ENCODE data around the gene NR1H4.

Gene NR1H4

DNA sequence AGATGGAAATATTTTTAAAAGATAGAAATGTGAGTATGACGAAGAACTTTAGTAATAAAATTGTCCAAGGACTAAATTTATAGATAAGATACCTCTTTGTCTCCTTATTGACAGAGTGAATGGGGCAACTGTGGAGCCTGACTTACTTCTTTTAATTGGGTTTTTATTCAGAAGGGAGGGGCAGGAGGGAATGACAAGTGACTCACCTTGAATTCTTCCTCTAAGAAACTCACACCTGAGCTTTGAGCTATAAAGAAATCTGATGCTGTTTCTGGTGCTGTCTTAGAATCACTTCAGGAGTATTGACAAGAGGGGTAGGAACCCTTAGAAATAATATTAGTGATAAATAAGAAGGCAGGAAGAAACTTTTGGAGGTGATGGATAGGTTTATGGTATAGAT is 951 bp downstream of the NR1H4 start:
- ChIA-PET POLR2A (no interaction called here), CTCF (interaction anchor here (1.0 kb wide), 1 partner anchor 15 kb away, joined by 3 read pairs; no protein-coding TSS in a partner anchor)
- no peak for DNase-seq (ENCODE audit: extremely low spot score)
- TF ChIP-seq, protein P1, sequence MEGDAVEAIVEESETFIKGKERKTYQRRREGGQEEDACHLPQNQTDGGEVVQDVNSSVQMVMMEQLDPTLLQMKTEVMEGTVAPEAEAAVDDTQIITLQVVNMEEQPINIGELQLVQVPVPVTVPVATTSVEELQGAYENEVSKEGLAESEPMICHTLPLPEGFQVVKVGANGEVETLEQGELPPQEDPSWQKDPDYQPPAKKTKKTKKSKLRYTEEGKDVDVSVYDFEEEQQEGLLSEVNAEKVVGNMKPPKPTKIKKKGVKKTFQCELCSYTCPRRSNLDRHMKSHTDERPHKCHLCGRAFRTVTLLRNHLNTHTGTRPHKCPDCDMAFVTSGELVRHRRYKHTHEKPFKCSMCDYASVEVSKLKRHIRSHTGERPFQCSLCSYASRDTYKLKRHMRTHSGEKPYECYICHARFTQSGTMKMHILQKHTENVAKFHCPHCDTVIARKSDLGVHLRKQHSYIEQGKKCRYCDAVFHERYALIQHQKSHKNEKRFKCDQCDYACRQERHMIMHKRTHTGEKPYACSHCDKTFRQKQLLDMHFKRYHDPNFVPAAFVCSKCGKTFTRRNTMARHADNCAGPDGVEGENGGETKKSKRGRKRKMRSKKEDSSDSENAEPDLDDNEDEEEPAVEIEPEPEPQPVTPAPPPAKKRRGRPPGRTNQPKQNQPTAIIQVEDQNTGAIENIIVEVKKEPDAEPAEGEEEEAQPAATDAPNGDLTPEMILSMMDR (IDR thresholded peaks at IDR 0.05; ENCODE audit: control extremely low read depth, extremely low read depth, low read depth, missing control alignments): no peak

DNA sequence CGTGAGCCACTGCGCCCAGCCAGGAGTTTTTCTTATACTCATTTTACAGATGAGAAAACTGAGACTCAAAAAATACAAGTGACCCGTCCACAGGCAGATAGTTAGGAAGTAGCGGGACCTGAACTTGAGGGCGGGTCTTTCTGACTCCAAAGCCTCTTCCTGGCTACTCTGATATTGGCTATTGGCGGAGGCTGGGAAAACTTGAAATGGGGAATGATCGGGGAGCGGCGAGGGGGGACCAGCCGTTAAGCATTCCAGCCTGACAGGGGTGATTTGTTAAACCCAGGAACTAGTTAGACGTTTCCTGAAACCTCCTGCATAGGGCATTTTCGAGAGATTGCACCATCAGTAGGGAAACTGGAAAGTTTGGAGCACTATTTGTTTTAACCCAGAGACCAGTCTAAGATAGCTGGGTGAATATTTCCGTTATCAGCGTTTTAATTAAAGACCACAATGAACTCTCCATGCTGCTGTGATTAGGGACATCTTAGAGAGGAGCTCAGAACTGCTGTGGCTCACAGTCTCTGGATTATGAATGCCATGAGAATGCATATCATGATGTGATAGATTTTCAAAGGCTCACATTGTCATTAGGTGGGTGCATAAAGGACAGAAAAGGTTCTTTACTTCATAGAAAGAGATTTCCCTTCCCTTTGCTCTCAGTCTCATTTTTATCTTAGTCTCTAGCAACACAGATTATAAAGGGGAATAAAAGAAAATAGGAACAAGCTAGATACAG is 2.5 kb downstream of the NR1H4 start:
- POLR2A ChIA-PET: no interaction called here
- DNase-seq (ENCODE audit: extremely low spot score): no peak
- CTCF ChIA-PET: interaction anchor here (0.6 to 1.5 kb wide), 2 partner anchors 8 to 15 kb away, joined by 3 to 4 read pairs; no protein-coding TSS in a partner anchor
- TF ChIP-seq, protein P1 (IDR thresholded peaks at IDR 0.05; ENCODE audit: control extremely low read depth, extremely low read depth, low read depth, missing control alignments): no peak

DNA sequence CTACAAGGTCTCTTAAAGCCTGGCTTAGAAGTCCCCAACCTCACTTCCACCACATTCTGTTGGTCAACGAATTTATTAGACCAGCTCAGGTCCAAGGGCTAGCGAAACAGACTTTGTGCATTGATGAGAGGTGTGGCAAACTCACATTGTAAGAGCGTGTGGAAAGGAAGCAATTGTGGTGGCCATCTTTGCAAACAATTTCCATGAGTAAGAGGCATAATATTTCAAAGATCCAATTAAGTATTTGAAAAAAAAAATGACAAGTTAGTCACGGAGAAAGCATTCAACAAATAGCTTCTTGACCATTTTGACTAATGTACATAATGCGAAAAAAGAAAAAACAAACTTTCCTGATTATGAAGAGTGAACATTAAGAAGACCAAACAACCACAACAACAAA is 7.4 kb downstream of the NR1H4 start:
- ChIA-PET POLR2A (no interaction called here), CTCF (interaction anchor here (1.4 kb wide), 1 partner anchor 9 kb away, joined by 3 read pairs; no protein-coding TSS in a partner anchor)
- DNase-seq (ENCODE audit: extremely low spot score): no peak
- TF ChIP-seq, protein P1 (IDR thresholded peaks at IDR 0.05; ENCODE audit: control extremely low read depth, extremely low read depth, low read depth, missing control alignments): no peak

DNA sequence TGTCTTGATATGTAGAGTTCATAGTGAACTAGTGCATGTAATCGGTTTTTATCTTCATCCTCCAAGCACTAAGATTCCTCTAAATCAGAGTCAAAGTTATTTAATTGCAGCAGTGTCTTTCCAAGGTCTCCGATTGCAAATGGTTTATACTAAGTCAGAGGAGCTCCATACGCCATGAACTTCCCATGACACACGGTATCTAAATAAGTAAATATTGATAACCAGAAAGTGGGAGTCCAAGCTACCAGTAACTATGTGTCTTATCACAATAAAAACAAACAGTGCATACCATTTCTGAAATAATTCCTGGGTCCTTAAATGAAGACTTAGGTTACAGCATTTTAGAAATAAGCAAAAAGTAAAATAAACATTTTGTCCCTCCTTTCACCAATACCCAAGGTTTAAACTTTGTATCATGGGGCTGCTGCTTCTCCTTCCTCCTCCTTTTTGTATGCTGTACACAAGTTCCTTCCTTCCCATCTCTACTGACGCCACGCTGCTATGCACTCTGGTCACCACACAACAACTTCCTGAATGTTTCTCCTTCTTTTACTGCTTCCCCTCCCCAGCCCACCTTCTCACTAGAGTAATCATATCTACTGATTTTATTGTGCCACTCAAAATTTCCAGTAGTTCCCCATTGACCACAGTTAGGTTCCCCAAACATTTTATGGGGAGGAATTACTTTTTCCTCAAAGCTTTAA is 10.7 kb downstream of the NR1H4 start:
- ChIA-PET POLR2A (no interaction called here), CTCF (no interaction called here)
- TF ChIP-seq, protein P1 (IDR thresholded peaks at IDR 0.05; ENCODE audit: control extremely low read depth, extremely low read depth, low read depth, missing control alignments): no peak
- no peak for DNase-seq (ENCODE audit: extremely low spot score)

DNA sequence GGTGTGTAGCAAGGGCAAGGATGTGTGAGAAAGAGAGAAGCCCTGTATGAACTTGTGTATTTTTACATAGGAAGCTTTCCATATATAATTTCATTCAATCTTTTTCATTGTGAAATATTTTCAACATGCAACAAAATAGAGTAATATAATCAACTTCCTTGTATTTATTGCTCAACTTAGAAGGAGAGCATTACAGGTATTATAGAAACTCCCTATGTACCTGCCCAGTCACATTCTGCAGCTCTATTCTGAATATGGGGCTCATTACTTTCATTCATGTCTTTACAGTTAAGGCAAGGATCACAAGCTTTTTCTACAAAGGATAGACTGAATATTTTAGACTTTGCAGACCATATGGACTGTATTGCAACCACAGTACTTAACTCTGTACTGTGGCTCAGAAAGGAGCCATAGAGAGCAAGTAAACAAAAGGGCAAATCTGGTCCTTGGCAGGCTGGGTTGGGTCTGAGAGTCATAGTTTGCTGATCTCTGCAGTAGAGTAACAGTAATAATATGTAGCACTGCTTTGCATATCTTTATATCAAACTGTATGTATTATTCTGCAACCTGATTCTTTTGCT is 11.3 kb downstream of the NR1H4 start:
- DNase-seq (ENCODE audit: extremely low spot score): no peak
- POLR2A ChIA-PET: no interaction called here
- TF ChIP-seq, protein P1 (IDR thresholded peaks at IDR 0.05; ENCODE audit: control extremely low read depth, extremely low read depth, low read depth, missing control alignments): no peak
- CTCF ChIA-PET: no interaction called here

DNA sequence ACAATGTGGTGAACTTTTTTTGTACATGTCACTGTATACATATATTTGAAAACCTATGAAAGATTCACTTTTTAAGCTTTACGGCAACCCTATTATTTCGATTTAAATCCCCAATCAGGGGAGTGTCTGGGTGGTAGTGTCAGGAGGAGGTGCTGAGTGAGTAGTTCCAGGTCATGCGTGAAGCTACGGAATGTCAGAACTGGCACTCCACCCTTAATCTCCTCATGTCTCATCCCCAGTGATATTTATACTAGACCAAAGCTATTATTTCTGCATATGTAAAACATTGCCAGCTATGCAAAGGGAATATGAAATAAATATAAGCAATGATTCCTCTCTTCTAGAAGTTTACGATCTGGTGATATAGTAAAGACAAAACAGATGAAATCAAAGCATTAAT is 12.3 kb downstream of the NR1H4 start:
- DNase-seq (ENCODE audit: extremely low spot score): no peak
- ChIA-PET POLR2A (no interaction called here), CTCF (no interaction called here)
- TF ChIP-seq, protein P1 (IDR thresholded peaks at IDR 0.05; ENCODE audit: control extremely low read depth, extremely low read depth, low read depth, missing control alignments): no peak

All from GM10248 (cell line).